Natural killer cell treated with Interleukin-12 subunit alpha and Interleukin-12 subunit beta and Interleukin-15 and Interleukin-18, amount 100 ng/mL, for 72 hours (primary cell): ENCODE measurements around the gene CLEC11A. TPM values are rescaled to one million over a fixed set of nuclear protein-coding genes. Genes with fewer than 3 reads are reported as not detected.
A peak's percentile ranks its signal among the peaks of the same experiment; 100 is the strongest.

Experiments used
- ATAC-seq, 2 donors: fragments of 150-1000 bp; cut with Tn5 transposase in 1 of 2; sonication (Bioruptor Pico), chemical (Tn5 transposase) in 1 of 2; 2 replicates each; pipeline ENCODE4 v1.10.0; 2021
- DNase-seq: peaks from one replicate; pipeline ENCODE4 v3.0.0; 2022; ENCODE audit warnings: low spot score
- H3K27ac Mint-ChIP-seq, 2 donors: 1 replicate in 1 of 2; 2 replicates in 1 of 2; pipeline ENCODE4 v1.8.0; 2022; ENCODE audit warnings: mixed read lengths in 2 of 2, mild to moderate bottlenecking in 1 of 2, moderate library complexity in 1 of 2
- H3K27me3 Mint-ChIP-seq, 2 donors: 1 replicate in 1 of 2; 2 replicates in 1 of 2; pipeline ENCODE4 v1.8.0; 2022; ENCODE audit warnings: mixed read lengths in 2 of 2
- H3K36me3 Mint-ChIP-seq: one replicate; pipeline ENCODE4 v1.8.0; 2022; ENCODE audit warnings: mixed read lengths
- H3K4me1 Mint-ChIP-seq, 2 donors: 1 replicate in 1 of 2; 2 replicates in 1 of 2; pipeline ENCODE4 v1.8.0; 2022; ENCODE audit warnings: low read depth in 2 of 2, mixed read lengths in 2 of 2, mild to moderate bottlenecking in 1 of 2
- H3K4me3 Mint-ChIP-seq: one replicate; pipeline ENCODE4 v1.8.0; 2022; ENCODE audit warnings: mixed read lengths
- H3K9me3 Mint-ChIP-seq: 2 replicates; pipeline ENCODE4 v1.8.0; 2022; ENCODE audit warnings: mixed read lengths
- total RNA-seq, 2 donors: library from RNA; stranded (reverse); gene quantifications; one replicate each; pipeline ENCODE4 v1.2.3, GENCODE V29; 2022

The CLEC11A gene, protein sequence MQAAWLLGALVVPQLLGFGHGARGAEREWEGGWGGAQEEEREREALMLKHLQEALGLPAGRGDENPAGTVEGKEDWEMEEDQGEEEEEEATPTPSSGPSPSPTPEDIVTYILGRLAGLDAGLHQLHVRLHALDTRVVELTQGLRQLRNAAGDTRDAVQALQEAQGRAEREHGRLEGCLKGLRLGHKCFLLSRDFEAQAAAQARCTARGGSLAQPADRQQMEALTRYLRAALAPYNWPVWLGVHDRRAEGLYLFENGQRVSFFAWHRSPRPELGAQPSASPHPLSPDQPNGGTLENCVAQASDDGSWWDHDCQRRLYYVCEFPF
- 1 to 10 TPM; 1.1 to 1.2 TPM for total RNA-seq

DNA sequence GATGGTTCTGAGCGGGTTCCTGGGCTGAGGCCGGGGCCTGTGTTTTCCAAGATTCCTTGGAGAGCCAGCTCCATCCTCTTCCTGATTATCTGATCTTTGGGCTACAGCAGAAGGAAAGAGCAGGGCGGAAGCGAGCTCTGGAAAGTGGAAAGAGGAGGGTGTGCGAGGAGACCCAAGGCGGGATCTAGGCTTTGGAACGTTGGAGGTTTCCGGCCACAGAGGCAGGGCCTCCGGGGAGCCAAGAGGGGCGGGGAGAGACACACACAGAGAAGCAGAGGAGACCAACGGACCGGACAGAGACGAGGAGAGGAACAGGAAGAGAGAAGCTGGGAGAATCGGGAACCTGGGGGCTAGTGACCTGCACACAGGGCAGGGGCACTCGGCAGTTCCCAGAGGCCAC lies at the start of gene CLEC11A:
Gene CLEC11A, plus strand, starts transcription at position 296 of the 400 bp plus-strand sequence. CDS start 162 bp downstream, outside the sequence.
- DNase-seq: no peak
- Mint-ChIP-seq H3K27me3 (peaks cover 25 to 36% of the 10 kb centered on the region in 2 donors), H3K9me3 (no peaks in the 10 kb centered on the region), H3K4me3 (peak within 1 kb of the TSS; percentile 79), H3K4me1 (peaks cover 15 to 23% of the 10 kb centered on the region in 2 donors), H3K27ac (no peak within 1 kb of the TSS), H3K36me3 (no peaks in the 10 kb centered on the region)
- ATAC-seq: no peak

DNA sequence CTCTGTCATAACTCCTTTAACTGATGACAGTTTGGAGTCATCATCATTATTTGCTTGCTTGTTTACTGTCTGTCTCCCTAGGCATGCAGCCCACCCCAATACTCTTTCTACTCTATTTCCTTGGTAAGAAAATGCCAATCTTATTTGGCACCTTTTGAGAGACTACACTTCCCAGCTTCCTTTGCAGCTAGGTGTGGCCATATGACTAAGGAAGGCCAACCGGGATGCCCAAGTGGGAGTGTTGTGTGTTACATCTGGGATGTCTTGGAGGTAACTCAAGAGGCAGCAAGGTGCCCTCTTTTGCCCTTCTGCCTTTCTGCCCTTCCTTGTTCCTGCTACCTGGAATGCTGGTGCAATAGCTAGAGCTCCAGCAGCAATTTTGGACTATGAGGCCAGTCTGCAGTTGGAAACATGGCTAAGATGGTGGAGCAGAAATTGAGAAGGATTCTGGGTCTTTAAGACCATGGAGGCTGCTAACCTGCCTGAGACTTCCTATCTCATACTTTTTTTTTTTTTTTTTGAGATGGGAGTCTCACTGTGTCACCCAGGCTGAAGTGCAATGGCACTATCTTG lies 46.5 kb upstream of the CLEC11A start:
- H3K4me3 Mint-ChIP-seq: no peak overlapping the region
- no peaks in the 10 kb centered on the region for H3K36me3 Mint-ChIP-seq
- H3K27ac Mint-ChIP-seq: no peak overlapping the region
- H3K4me1 Mint-ChIP-seq: peaks cover 12 to 14% of the 10 kb centered on the region in 2 donors
- no peaks in the 10 kb centered on the region for H3K9me3 Mint-ChIP-seq
- DNase-seq (no peak), ATAC-seq (no peak)
- peaks cover 36 to 39% of the 10 kb centered on the region in 2 donors for H3K27me3 Mint-ChIP-seq

DNA sequence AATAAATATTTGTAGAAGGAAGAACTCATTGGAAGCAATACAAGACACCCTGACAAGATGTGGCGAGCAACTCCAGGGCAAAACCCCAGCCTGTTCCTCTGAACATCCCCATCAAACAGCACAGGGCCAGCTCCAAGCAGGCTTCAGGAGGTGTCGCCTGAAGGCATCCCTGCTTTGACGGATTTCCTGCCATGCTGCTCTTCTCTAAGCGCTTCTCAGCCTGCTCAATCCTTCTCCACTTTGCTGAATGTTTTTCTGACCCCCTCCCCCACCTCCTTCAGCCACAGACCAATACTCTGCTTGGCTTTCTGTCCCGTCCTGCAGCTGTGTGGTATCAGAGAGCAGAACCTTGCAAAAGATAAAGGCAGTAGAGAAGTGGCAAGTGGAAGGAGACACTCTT lies 45.5 kb upstream of the CLEC11A start:
- H3K27me3 Mint-ChIP-seq: peaks cover 40 to 42% of the 10 kb centered on the region in 2 donors
- no peaks in the 10 kb centered on the region for H3K9me3 Mint-ChIP-seq

DNA sequence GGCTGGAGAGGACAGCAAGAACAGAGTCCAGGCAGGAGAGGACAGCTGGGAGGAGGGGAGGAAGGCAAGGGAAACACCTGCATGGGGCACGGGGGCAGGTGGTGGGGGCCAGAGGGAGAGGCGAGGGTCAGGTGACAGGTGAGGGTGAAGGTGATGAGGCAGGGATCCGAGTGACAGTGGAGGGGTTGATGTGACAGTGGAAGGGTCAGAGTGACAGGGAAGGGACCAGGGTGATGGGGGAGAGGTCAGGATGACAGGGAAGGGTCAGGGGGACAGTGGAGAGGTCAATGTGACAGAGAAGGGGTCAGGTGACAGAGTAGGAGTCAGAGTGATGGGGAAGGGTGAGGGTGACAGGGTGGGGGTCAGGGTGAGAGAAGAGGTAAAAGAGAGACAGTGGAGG lies 44.8 kb upstream of the CLEC11A start:
- Mint-ChIP-seq H3K9me3 (no peaks in the 10 kb centered on the region), H3K4me1 (peaks cover 12 to 14% of the 10 kb centered on the region in 2 donors), H3K36me3 (no peaks in the 10 kb centered on the region), H3K4me3 (no peak overlapping the region), H3K27ac (no peak overlapping the region), H3K27me3 (peaks cover 33 to 36% of the 10 kb centered on the region in 2 donors)
- DNase-seq: no peak
- ATAC-seq: no peak

More for the DNA sequence above, 45.5 kb upstream of the CLEC11A start:
- Mint-ChIP-seq H3K4me3 (no peak overlapping the region), H3K4me1 (peaks cover 12 to 14% of the 10 kb centered on the region in 2 donors), H3K27ac (no peak overlapping the region), H3K36me3 (no peaks in the 10 kb centered on the region)
- ATAC-seq (no peak), DNase-seq (no peak)

DNA sequence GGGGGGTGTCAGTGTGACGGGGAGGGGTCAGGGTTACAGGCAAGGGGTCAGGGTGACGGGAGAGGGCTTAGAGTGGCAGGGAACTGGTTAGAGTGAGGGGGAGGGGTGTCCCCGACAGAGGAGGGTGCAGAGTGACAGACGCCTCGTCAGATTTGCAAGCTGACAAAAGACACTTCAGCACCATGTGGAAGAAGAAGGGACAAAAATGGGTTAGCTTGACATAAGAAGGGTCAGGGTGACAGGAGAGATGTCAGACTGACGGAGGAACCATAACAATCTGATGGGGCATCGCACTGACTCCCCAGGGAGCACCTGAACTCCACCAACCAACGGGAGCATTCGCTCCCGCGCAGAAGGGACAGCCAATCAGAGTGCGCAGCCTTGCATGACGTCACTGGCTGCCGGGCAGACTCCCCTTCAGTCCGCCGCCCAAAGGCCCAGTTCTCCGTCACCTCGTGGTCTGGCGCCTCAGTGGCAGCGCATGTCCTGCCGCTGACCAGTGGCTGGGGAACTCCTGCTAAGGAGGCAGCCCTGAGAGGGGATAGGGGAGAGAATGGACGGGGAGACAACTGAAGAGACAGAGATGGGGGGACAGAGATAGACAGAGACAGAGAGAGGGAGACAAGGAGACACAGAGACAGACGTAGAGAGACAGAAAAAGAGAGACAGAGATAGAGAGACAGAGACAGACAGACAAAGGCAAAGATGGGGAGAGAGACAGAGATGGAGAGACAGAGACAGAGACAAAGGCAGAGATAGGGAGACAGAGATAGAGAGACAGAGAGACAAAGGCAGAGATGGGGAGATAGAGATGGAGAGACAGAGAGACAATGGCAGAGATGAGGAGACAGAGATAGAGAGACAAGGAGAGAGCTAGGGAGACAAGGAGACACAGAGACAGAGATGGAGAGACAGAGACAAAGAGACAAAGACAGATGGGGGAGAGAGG lies 43.7 kb upstream of the CLEC11A start:
- Mint-ChIP-seq H3K9me3 (no peaks in the 10 kb centered on the region), H3K27me3 (peaks cover 31 to 39% of the 10 kb centered on the region in 2 donors), H3K4me3 (no peak overlapping the region), H3K27ac (no peak overlapping the region), H3K36me3 (no peaks in the 10 kb centered on the region), H3K4me1 (peaks cover 12 to 14% of the 10 kb centered on the region in 2 donors)
- ATAC-seq (peak; percentile 91 to 92), DNase-seq (peak; percentile 73)

DNA sequence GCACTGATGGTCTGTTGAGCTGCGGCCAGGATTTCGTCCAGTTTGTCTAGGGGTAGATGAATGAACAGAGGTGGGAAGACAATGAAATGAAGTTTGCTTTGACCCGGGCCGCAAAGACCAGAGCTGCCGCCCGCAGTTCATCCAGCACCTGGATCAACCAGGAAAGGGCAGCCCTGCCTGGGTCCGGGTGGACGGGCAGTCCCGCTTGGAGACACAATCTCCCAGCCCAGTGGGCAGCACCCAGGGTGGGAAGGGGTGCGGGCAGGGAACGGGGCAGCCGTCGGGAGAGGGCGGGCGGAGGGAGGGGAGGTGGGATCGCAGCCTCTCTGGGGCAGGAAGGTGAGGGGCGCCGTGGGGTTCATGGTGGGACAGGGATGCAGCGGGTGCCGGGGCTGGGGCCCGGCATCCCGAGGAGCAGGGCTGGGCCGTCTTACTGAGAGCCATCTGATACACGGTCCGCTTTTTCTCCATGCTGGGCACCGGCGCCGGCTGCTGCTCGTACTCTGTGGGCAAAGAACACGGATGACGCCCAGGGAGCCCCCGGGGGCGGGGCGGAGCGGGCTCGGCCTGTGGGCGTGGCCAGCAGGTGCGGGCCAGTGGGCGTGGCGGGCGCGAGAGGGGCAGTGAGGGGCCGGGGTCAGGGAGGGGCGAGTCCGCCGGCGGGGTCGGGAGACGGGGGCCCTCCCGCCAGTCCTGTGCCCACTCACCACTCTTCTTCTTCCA lies 36.7 kb upstream of the CLEC11A start:
- Mint-ChIP-seq H3K4me3 (no peak overlapping the region), H3K4me1 (no peaks in the 10 kb centered on the region), H3K27ac (no peak overlapping the region), H3K27me3 (peaks cover 32 to 38% of the 10 kb centered on the region in 2 donors), H3K9me3 (no peaks in the 10 kb centered on the region), H3K36me3 (no peaks in the 10 kb centered on the region)
- ATAC-seq (peak in 1 of 2 donors; percentile 11), DNase-seq (no peak)

DNA sequence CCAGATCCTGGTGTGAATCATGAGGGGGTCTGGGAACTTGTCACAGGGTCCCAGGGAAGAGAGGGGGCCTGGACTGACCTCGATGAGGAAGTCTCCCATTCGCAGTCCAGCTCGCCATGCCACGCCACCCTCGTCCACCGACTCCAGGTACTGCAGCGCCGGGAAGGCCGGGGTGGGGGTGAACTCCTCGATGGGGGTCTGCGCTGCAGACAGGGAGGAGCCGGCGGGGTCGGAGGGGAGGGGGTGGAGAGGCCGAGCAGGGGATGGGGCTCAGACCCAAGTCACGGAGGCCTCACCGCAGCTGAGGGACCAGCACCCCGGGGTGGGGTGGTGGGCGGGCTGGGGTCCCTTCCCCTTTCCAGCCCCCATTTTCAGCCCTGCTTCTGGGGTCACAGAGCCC lies 34.4 kb upstream of the CLEC11A start:
- Mint-ChIP-seq H3K4me1 (no peaks in the 10 kb centered on the region), H3K27ac (no peak overlapping the region), H3K9me3 (no peaks in the 10 kb centered on the region), H3K36me3 (no peaks in the 10 kb centered on the region), H3K4me3 (no peak overlapping the region), H3K27me3 (peaks cover 40 to 45% of the 10 kb centered on the region in 2 donors)
- DNase-seq (no peak), ATAC-seq (no peak)

DNA sequence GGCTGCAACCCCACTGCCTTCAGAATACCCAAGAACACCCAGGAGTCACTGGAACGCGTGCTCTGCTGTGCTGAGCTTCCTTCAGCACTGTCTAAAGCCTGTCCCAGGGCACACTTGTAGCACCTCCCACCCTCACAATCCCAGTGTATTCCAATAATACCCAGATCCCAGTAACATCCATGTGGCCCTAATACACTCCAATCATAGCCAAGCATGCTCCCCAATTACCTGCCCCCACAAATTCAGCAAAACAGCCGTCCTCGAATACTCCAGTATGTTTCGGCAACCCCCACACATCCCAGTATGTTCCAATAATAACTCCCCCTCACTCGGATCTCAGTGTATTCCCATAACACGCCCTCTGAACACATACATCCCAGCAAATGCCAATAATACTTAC lies 32.7 kb upstream of the CLEC11A start:
- Mint-ChIP-seq H3K4me3 (no peak overlapping the region), H3K4me1 (no peaks in the 10 kb centered on the region), H3K9me3 (no peaks in the 10 kb centered on the region), H3K36me3 (no peaks in the 10 kb centered on the region), H3K27ac (no peak overlapping the region), H3K27me3 (peaks cover 40% of the 10 kb centered on the region in 2 donors)
- ATAC-seq: no peak
- DNase-seq: no peak

DNA sequence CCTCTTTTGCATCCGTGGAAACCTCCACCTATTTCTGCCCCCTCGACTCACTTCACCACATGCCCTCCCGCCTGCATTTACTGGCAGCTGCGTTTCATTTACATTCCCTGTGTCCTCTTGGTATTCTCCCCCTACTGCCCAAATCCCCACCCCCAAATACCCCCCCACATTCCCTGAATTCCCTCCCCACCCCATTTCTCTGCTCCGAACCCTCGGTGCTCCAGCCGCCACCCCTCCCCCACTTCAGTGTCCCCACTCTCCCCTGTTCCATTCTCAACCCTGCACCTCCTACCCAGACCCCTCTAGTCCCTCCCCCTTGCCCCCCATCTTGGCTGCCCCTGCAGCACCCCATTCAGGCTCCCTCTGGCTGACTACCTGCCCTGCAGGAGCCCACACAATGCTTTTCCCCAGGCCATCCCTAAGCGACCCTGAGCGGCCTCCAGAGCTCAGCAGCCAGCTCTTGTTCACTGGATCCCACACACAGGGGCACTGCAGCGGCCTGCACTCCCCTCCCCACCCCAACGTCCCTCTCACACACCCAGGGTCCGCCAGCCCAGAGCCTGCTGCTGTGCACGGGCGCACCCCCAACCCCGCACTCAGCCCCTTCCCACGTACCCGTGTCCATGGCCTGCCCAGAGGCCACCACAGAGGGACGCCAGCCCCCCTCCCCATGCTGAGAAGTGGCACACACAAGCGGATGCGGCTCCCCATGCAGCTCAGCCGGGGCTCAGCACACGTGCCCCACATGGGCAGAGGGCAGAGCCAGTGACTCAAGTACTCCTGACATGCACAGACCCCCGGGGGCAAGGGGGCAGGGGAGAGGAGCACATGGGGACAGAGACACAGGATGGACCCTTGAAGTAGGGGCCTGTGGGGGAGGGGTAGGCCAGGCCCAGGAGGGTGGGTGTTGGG lies 29.8 kb upstream of the CLEC11A start:
- H3K27ac Mint-ChIP-seq: no peak overlapping the region
- ATAC-seq (no peak), DNase-seq (no peak)
- no peak overlapping the region for H3K4me3 Mint-ChIP-seq
- H3K9me3 Mint-ChIP-seq: no peaks in the 10 kb centered on the region
- H3K4me1 Mint-ChIP-seq: no peaks in the 10 kb centered on the region
- no peaks in the 10 kb centered on the region for H3K36me3 Mint-ChIP-seq
- peaks cover 46 to 47% of the 10 kb centered on the region in 2 donors for H3K27me3 Mint-ChIP-seq

DNA sequence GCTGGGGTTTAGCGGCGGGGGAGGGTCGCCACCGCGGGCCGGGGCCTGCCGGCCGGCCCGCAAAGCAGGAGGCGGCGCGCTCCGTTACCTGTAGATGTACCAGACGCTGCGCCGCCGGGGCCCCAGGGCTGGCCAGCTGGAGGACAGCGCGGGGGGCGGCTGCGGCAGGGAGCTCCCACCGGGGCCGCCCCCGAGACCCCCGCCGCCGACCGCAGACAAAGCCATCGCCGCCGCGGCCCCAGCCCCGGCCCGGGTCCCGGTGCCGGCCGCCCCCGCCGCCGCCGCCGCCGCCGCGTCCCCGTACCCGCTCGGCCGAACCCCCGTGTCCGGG lies 28.4 kb upstream of the CLEC11A start:
- no peak for ATAC-seq
- Mint-ChIP-seq H3K27me3 (peaks cover 52 to 55% of the 10 kb centered on the region in 2 donors), H3K4me3 (no peak overlapping the region), H3K9me3 (no peaks in the 10 kb centered on the region), H3K27ac (no peak overlapping the region), H3K4me1 (no peaks in the 10 kb centered on the region), H3K36me3 (no peaks in the 10 kb centered on the region)
- DNase-seq: no peak

DNA sequence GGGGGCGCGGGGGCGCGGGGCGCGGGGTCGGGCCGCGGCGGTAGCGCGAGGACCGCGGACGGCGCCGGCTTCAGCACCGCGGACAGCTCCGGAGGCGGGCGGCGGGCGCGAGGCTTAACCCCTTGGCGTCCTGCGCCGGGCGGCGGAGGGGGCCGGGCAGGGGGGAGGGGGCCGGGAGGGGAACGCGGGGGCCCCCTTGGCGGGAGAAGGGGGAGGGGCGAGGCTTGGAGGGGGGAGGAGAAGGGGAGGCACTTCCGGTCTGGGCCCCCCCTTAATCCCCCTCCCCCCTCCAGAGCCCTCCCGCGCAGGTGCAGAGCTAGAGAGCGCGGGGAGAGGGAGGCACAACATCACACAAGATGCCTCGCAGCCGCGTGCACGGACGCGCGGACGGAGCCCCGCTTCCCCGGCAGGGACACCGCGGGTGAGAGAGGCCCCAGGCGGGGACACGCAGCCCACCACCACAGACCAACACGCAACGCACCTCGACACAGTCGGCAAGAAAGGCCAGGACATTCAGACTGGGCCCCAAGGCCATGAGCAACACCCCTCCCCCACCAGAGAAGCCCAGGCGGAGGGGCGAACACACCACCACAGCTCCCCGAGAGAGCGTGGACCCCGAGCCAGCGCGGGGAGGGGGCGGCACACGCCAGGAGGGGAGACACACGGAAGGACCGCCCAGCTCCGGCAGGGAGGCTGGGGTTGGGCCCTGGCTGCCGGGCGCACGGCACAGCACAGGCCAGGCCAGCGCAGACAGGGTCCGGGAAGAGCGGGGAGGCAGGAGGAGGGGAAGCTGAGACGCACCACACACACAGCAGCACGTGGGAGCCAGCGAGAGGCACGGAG lies 27.7 kb upstream of the CLEC11A start:
- Mint-ChIP-seq H3K27ac (no peak overlapping the region), H3K4me1 (no peaks in the 10 kb centered on the region), H3K36me3 (no peaks in the 10 kb centered on the region), H3K4me3 (no peak overlapping the region), H3K9me3 (no peaks in the 10 kb centered on the region), H3K27me3 (peaks cover 48 to 59% of the 10 kb centered on the region in 2 donors)
- DNase-seq (no peak), ATAC-seq (peak; percentile 7 to 53)

DNA sequence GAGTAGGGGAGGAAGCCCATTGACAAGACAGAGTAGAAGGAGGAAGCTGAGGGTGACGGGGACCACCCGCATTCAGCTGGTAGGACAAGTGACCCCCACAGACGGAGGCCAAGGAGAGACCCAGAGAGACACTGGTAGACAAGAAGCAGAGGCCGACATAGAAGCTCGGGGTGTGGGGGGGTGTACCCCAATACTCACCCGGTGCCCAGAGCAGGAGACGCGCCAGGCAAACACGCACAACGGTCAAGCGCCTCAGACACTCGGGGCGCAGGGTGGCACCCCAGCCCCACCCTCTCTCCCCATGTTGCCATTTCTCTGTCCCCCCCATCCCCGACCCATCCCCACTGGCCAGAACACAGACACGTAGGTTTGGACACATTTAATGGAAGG lies 27.1 kb upstream of the CLEC11A start:
- H3K27ac Mint-ChIP-seq: no peak overlapping the region
- no peak overlapping the region for H3K4me3 Mint-ChIP-seq
- no peaks in the 10 kb centered on the region for H3K9me3 Mint-ChIP-seq
- DNase-seq: no peak
- ATAC-seq: no peak
- no peaks in the 10 kb centered on the region for H3K36me3 Mint-ChIP-seq
- H3K4me1 Mint-ChIP-seq: no peaks in the 10 kb centered on the region
- peaks cover 43 to 55% of the 10 kb centered on the region in 2 donors for H3K27me3 Mint-ChIP-seq
